Epithelial cell of prostate (primary cell): ENCODE data around the gene DUSP2.
"Not testable (repeated sequence)": the region's sequence is repeated elsewhere in the genome, so short reads cannot be mapped to it uniquely, and the experiment has no call there.

Experiments used
- DNase-seq: peaks from one replicate; pipeline ENCODE4 v3.0.0-alpha.2; 2011; ENCODE audit warnings: low read depth, low spot score
- H3K27ac ChIP-seq: fragments of 450-650 bp; 2 replicates; pipeline ENCODE4 v1.5.1; 2017; ENCODE audit warnings: mild to moderate bottlenecking

DUSP2 gene

DNA sequence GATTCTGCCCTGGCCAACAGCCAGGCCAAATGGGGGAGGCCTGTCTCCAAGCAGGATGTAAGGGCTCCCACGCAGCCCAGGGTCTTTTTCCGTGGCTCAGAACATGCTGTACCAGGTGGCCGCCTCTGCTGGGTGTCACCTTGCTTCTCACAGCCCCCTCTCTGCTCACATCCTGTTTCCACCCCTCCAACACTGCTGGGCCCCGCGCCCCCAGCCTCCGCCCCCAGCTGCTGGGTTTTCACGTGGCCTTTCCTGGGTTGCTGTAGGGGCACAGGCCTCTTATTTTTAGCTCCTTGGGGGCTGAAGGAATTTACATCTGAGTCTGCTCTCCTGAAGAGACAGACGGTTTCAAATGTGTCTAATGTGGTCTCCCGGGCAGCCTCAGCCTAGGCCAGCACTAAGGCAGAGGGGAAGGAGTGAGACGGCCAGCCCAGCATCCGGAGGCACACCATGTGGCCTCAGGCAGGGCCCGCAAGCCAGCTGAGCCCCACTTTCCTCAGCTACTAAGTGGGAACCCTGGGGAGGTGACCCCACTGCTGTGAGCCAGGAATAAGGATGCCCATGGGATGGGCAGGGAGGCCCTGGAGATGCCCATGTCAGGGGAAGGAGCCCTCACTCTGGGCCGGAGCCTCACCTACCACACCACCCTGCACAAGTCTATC is 18.7 kb upstream of the DUSP2 start:
- no peak overlapping the region for H3K27ac ChIP-seq
- DNase-seq, result no peak

DNA sequence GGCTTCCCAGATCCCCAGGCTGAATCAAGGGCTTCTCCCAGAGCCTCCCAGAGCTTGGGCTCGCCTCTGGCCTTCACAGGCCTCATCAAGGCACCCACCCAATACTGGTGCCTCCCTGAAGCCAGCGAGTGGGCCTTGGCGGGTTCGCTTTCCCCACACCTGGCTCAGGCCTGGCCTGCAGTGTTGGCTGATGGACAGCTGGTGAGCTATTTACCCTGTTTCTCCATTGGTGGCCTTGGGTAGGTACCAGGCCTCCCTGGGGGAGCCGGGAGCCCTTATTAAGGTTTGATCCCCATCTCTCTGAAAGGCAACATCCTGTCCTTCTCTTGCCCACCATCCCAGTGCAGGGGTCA is 18.2 kb upstream of the DUSP2 start:
- no peak overlapping the region for H3K27ac ChIP-seq

DNA sequence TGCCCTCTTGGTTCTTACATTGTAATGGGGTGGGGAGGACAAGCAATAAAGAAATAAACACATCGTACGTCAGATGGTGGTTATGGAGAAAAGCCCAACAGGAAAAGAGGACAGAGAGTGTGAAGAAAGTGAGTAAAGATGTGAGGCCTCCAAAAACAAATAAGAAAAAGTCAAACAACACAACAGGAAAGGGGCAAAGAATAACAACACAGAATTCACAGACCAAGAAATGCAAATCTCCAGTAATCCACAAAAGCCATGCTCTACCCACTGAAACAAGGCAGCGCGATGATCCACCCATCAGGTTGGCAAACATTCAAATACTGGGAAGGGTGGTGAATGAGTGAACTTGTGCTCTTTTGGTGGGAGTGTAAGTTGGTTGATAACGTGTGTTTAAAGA is 16.7 kb upstream of the DUSP2 start:
- DNase-seq, result no peak
- H3K27ac ChIP-seq, result no peak overlapping the region

More for the DNA sequence above, 18.2 kb upstream of the DUSP2 start:
- no peak for DNase-seq

DNA sequence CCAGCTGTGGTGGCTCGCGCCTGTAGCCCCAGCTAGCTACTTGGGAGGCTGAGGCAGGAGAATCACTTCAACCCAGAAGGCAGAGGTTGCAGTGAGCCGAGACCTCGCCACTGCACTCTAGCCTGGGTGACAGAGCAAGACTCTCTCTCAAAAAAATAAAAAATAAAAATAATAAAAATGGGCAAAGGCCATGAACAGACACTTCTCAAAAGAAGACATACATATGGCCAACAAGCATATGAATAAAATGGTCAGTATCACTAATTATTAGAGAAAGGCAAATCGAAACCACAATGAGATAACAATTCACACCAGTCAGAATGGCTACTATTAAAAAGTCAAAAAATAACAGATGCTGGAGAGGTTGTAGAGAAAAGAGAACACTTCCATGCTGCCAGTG is 15.1 kb upstream of the DUSP2 start:
- not testable (repeated sequence) for DNase-seq, H3K27ac ChIP-seq

DNA sequence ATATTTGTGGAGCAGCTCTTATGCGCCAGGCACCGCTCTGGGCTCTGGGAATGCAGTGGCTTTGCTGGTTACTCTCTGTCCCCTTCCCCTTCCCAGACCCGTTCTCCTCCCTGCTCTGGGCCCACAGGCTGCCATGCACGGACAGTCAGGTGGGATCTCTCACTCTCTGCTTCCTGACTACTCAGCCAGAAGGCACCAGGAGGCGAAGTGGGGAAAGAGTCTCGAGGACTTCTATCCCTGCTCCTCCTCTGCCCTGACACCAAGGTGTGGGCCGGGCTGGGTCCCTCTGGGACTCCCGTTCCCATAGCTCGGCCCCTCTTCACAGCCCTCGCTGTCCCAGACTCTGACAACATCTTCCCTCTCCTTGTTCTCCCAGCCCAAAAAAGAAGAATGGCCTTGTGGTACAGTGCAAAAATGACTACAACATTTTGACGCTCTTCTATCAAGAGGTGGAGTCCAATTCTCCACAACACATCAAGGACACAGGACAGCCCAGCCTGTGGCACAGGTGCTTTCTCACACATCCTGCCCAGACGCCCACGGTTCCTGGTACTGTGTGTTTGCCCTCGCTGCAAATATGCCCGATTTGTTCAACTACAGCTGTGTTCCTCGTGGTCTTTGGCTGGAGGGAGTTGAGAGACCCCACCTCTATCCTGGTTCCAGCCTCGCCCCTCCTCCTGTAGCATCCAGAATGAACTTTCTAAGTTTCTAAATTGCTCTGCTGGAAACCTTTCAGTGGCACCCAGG is 14.0 kb upstream of the DUSP2 start:
- no peak for DNase-seq
- H3K27ac ChIP-seq, result no peak overlapping the region

DNA sequence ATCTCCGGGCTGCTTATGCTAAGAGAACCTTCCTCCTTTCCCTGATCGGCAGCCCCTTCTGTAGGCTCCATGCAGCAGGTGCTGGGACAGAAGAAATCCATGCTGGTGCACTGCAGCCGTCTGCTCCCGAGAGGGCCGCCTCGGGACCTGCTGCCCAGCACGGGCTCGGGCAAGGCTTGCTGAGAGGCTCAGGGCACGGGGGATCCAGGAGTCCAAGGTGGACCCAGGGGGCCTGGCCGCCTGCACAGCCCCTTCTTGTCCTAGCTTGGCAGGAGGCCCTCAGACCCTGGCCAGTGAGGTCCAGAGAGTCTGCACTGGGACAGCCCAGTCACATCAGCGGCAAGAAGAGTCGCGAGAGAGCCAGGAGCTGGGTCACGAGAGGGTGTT is 13.3 kb upstream of the DUSP2 start:
- H3K27ac ChIP-seq, result no peak overlapping the region

DNA sequence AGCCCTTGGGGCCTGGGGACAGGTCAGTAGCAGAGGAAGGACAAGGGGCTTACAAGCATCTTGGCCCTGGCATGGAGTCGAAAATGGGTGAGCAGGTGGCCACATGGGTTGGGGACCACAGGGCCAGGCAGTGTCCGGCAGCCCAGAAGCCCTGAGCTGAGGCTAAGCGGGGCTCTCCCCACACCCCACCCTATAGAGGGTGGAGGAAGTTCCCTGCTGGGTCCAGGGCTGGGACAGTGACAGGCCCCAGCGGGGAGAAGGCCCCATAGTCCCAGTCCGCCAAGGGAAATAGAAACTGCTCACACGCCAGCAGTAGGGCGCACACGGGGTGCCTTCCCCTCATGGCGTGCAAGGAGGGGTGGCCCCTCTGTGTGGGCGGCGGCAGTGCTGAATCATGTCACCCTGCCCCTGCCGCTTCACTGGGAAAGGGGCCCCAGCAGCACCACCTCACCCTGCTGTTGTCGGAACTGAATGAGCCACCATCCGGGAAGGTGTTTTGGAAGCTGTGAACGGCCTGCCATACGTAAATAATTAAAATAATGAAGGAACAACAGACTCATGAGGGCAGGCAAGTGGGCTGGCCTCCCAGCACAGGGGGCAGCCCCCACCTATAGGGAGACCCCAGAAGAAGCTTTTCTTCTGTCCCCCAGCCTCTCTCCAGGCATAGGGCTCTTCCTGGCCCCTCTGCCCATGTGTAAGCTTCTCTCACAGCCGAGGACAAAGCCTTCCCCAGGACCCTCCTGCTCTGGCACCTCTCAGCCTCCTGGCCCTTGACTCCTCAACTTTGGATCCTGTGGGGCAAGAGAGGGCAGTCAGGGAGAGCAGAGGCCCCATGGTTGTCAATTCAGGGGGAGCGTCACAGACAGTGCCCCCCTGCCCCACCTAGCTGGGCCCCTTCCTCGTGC is 12.7 kb upstream of the DUSP2 start:
- DNase-seq, result no peak
- no peak overlapping the region for H3K27ac ChIP-seq

More for the DNA sequence above, 13.3 kb upstream of the DUSP2 start:
- DNase-seq, result no peak

DNA sequence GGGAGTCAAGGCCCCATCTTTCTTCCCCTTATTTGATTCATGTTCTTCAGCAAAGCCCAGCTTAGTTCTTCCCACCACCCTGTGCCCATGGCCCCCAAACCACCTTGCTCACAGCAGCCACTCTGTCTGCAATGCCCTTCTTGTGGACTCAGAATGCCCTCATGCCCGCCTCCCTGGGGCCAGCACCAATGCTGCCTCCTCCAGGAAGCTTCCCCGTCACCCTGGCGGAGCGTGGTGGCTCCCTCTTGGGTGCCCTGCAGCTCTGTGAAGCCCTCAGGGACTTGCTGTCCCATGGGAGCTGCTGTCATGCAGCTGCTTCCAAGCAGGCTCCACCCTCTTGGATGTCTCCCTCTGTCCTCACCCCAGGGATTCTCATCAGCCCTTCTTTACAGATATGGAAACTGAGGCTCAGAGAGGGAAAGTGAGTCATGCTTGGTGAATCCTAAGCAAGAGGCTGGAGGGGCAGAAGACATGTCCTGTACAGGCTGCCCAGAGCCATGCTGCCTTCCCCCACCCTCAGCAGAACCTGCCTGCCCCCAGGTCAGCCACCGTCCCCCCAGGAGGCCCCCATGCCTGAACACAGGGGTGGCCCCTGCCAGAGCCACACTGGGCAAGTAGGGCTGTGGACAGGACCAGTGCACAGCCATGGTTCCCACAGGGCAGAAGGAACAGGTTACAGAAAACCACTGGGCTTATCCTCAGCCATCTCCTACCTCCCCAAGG is 11.8 kb upstream of the DUSP2 start:
- H3K27ac ChIP-seq, result no peak overlapping the region
- no peak for DNase-seq

DNA sequence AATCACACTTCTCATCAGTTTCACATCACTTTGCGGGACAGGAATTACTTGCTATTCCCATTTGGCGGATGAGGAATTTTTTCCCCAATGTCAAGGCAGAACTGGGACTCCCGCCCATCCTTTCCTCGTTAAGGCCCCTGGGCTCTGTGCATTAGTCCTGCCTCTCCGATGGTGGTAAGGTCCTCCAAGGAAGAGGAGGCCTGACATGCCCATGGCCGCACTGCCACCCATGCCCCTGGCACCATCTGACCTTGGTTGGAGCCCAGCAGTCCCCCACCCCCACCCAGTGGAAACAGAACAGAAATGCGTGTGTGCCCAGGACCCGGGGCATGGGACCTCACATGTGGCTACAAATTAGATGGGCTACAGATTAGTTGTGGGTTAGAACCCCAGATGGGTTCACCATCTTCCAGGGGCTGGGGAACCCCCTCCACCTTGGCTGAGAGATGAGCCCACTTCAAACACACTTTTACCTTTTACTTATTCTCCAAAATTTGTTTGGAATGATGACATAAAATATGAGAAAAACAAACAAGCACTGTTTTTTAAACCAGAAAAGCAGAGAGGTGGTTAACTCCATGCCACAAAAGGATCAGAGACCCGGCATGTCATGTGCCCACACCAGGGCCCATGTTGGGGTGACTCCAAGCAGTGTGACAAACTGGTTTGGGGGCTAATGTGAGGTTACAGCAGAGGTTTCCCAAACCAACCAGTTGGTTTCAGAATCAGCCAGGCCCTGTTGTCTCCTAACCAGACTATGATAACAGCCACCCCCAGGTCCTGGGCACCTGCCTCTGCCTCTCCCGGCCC is 11.0 kb upstream of the DUSP2 start:
- no peak overlapping the region for H3K27ac ChIP-seq

DNA sequence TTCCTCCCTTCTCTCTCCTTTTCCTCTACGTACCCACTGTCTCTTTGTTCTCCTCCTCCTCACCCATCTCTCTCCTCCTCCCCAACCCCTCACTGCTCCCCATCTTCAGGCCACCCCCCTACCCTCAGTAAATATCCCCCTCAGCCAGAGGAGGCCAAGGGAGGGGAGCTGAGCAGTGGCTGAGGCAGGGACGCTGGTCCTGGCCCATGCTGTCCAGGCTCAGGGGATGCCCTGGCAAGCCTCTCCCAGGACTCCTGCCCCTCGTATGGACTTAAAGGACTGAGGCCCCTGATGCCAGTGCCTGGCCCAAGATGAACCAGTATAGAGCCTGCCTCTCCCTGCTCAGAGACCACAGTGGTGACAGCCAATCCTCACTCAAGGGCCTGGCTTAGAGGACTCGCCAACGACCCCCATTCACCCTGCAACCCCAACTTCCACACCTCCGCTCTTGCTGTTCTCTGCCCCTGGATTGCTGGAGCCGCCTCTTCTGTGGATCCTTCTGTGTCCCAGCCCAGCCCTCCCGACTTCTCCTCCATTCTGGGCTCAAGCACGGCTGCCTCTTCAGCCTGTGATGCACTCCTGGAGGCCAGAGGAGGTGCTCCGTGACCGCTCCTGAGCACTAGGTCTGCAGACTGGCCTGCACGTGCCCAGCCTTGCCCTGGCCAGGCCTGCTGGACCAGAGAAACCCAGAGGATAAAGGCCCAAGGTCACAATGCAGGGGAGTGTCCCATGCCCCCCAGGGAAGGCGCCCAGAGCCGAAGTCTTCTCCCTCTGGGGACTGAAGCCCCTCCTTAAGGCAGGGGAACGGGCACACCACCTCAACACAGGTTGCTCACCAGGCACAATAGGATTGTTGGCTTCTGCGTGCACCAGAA is 9.5 kb upstream of the DUSP2 start:
- no peak overlapping the region for H3K27ac ChIP-seq
- DNase-seq, result no peak

More for the DNA sequence above, 11.0 kb upstream of the DUSP2 start:
- DNase-seq, result no peak

DNA sequence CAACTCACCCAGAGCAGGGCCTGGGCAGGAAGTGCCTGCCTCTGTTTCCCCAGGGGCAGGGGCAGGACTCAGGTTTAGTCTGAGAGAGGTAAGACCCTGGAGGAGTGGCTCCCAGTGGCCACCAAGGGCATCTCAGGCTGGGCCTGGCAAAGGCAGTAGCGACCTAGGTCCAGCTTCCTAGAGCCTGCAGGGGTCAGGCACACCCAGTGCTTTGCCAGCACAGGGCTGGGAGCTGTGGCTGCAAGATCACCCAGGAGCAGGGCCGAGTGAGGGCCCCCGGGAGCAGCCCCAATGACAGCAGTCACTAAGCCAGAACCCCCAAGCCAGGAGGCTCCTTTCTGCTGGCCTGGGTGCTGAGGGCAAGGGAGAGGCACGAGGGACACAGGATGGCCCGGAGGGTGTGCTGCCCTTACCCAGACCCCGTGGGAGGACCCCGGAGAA is 8.8 kb upstream of the DUSP2 start:
- DNase-seq, result no peak

DNA sequence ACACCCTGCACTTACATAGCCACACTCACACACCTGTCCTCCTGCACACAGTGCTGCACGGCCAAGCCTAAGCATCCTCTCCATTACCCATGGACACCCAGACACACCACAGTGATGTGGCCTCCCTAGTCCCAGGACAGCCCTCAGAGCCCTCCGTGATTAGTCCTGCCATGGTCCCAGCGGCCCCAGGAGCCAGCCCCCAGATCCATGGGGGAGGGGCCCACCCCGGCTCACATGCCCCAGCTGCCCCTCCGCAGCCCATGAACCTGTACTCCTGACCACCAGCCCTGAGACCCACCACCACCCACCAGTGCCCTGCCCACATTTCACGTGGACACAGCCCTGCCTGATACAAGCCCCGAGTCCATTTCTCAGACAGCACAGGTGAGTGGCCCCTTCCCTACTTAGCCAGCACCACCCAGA is 8.1 kb upstream of the DUSP2 start:
- no peak for DNase-seq
- H3K27ac ChIP-seq, result no peak overlapping the region

More for the DNA sequence above, 8.8 kb upstream of the DUSP2 start:
- H3K27ac ChIP-seq, result no peak overlapping the region

DNA sequence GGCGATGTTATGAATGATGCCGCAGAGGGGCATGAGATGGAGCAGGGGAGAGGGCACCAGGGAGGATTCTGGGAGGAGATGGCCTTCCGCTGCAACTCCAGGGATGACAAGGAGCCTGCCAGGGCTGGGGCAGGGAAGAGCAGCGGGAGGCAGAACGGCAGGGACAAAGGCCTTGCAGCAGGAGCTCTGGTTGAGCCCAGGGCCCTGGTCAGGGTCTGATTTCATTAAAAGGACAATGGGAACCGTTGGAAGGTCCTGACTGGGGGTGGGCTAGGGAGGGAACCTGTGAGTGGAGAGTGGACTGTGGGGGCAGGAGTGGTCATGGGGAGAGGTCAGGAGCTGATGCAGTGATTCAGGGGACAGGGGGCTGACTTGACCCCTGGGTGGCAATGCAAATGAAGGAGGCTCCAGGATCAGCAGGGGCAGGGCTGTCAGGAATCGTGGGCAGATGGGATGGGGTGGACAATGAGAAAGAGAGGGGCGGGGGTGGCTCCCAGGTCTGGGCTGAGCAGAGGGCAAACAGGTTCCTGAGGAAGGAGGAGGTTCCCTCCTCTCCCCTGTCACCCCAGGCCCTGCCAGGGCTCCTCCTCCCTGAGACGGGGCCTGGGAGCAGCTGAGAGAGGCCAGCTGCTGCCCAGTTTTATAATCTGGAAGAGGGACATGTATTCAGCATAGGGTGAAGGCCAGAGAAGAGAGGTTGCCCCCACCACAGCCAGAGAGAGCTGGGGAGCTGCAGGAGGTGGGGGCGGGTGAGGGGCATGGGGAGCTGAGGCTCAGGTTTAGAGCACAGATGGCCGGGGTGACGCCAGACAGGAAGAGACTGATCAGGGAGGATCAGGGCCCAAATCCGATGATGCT is 7.3 kb upstream of the DUSP2 start:
- no peak for DNase-seq
- no peak overlapping the region for H3K27ac ChIP-seq

DNA sequence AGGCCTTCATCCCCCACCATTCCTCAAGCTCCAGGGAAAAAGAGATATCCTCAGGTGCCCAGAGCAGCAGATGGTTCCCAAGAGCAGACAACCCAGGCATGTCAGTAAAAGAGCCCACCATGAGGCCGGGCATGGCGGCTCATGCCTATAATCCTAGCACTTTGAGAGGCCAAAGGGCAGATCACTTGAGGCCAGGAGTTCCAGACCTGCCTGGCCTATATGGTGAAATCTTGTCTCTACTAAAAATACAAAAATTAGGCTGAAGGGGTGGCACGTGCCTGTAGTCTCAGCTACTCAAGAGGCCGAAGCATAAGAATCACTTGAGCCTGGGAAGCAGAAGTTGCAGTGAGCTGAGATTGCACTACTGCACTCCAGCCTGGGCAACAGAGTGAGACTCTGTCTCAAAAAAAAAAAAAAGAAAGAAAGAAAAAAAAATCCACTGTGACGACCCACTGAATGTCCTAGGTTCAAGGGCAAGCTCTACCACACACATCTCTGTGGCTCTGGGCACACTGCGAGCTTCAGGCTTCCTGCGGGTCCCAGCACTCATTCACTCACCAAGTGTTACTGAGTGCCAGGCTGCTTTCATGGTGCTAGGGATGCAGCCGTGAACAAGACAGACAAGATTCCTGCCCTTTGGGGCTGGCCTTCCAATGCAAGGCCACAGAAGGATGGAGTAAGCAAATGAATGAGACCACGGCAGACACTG is 6.5 kb upstream of the DUSP2 start:
- no peak overlapping the region for H3K27ac ChIP-seq
- DNase-seq, result no peak

DNA sequence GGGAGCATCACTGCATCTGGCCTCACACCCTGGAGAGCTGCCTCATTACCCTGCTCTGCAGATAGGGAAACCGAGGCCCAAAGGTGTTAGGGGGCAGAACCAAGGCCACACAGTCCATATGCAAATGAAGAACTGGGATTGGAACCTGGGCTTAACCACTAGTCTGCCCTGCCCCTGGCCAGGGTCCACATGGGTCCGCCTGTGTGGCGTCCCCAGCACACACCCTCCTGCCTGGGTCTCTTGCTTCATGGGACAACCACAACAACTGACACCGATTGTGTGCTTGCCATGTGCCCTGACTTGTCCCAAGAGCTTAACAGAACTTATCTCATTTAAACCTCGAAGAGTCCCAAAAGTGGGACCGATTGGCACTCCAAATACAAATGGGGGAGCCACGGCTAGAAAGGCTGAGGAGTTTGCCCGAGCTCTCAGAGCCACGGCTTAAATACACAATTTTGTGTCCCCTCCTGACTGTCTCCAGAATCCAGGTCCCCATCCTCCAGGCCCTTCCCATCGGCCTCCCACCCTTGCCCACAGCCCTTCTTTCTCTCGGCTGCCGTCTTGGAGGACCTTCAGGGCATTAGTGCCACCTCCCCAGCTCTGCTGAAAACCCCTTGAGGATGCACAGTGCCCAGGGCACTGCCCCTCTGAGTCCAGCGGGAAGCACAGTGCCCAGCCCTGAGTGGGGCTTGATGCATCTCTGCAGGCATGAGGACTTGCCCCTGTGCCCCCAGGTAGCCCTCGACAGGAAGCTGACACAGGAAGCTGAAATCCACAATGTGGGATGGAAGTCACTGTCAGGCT is 5.8 kb upstream of the DUSP2 start:
- no peak overlapping the region for H3K27ac ChIP-seq
- DNase-seq, result no peak

DNA sequence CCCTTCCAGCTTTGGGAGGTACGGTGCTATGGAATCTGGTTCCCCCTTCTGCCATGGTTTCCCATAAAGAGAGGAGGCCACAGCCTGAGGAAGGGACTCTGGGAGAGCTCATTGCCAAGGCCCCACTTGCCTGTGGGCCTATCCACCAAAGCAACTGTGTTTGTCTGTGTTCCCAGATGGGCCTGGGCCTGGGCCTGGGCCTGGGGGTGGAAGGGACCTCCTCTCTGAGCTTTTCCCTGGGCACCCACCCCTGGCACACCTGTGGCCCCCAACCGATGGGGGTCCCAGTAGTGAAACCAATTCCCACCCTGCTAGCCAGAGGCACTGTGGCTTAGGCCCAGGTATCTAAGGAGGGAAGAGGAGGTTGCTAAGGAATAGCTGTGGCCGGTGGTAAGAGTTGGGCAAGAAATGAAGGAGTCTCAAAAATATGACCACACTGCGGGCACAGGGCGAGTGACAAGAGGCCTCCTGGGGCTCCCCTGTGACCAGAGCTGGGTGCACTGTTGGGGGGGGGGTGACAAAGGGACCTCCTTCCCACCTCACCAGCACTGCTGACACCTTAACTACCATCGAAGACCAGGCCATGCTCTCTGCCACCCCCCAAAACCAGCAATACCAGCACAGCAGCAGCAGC is 4.9 kb upstream of the DUSP2 start:
- DNase-seq, result no peak
- no peak overlapping the region for H3K27ac ChIP-seq
